SK-N-SH (cell line): Measurements from ENCODE around the gene SECTM1. TPM values are rescaled to one million over a fixed set of nuclear protein-coding genes. Genes with fewer than 3 reads are reported as not detected.

Experiments used
- CTCF ChIA-PET: fragments of 300-600, 350-600 bp; formaldehyde crosslinking; extraction: SDS; loops from one replicate; lab custom pipeline; 2021; lab: Yijun Ruan, JAX
- POLR2A ChIA-PET: fragments of 350-600 bp; sonication (Branson Sonifier 250); formaldehyde crosslinking; extraction: SDS; loops from one replicate; lab custom pipeline; 2020; ENCODE audit warnings: antibody characterized with exemption, inconsistent platforms; lab: Yijun Ruan, JAX
- DNase-seq: peaks from one replicate; pipeline ENCODE4 v3.0.0; 2012
- H2AFZ ChIP-seq: fragments of 200-600 bp; sonication (generic); 2 replicates; pipeline ENCODE4 v1.8.1; 2016; ENCODE audit warnings: antibody characterized with exemption, mild to moderate bottlenecking, low read depth
- H3F3A ChIP-seq: fragments of 200-600 bp; sonication (generic); replicated peaks from 2 replicates; pipeline ENCODE3; 2016; ENCODE audit warnings: antibody characterized with exemption, mild to moderate bottlenecking; ENCODE audit not compliant: insufficient read depth
- H3K27ac ChIP-seq, 2 experiments: fragments of 200-500 bp in 1 of 2; fragments of 200-600 bp in 1 of 2; sonication (Bioruptor generic) in 1 of 2; sonication (generic), shearing (Covaris generic) in 1 of 2; 2 replicates each; pipeline versions ENCODE4 v1.5.1 to v1.6.1; 2014 to 2016; ENCODE audit warnings: low read depth in 2 of 2, inconsistent platforms in 1 of 2, low read length in 1 of 2, mild to moderate bottlenecking in 1 of 2, mixed read lengths in 1 of 2
- H3K27me3 ChIP-seq: fragments of 200-600 bp; sonication (generic), shearing (Covaris generic); 2 replicates; pipeline ENCODE4 v1.6.1; 2016; ENCODE audit warnings: mixed run types; ENCODE audit not compliant: insufficient read depth
- H3K36me3 ChIP-seq, 2 experiments: fragments of 200-500 bp in 1 of 2; fragments of 200-600 bp in 1 of 2; sonication (Bioruptor generic) in 1 of 2; sonication (generic) in 1 of 2; replicated peaks in 1 of 2; 2 replicates each; pipeline versions ENCODE3 to v1.5.1; 2014 to 2016; ENCODE audit warnings: low read length in 1 of 2, mild to moderate bottlenecking in 1 of 2; ENCODE audit not compliant: insufficient read depth in 2 of 2, control insufficient read depth in 1 of 2
- H3K4me1 ChIP-seq, 2 experiments: fragments of 200-500 bp in 1 of 2; fragments of 200-600 bp in 1 of 2; sonication (Bioruptor generic) in 1 of 2; sonication (generic), shearing (Covaris generic) in 1 of 2; 2 replicates each; pipeline versions ENCODE4 v1.5.1 to v1.6.1; 2014 to 2016; ENCODE audit warnings: low read depth in 1 of 2, low read length in 1 of 2, mixed run types in 1 of 2; ENCODE audit not compliant: insufficient read depth in 2 of 2, control insufficient read depth in 1 of 2
- H3K4me2 ChIP-seq: fragments of 200-600 bp; sonication (generic), shearing (Covaris generic); 2 replicates; pipeline ENCODE4 v1.6.1; 2017; ENCODE audit warnings: mixed run types
- H3K4me3 ChIP-seq, 2 experiments: fragments of 200-500 bp in 1 of 2; fragments of 200-600 bp in 1 of 2; sonication (Bioruptor generic) in 1 of 2; sonication (generic), shearing (Covaris generic) in 1 of 2; 2 replicates each; pipeline versions ENCODE4 v1.5.1 to v1.8.1; 2014 to 2016; ENCODE audit warnings: low read depth in 2 of 2, inconsistent platforms in 1 of 2, low read length in 1 of 2, mild to moderate bottlenecking in 1 of 2, mixed read lengths in 1 of 2, moderate library complexity in 1 of 2
- H3K79me2 ChIP-seq: fragments of 200-600 bp; sonication (generic); 2 replicates; pipeline ENCODE4 v1.8.1; 2017; ENCODE audit warnings: mild to moderate bottlenecking; ENCODE audit not compliant: insufficient read depth
- H3K9ac ChIP-seq: fragments of 200-600 bp; sonication (generic); 2 replicates; pipeline ENCODE4 v1.6.1; 2017; ENCODE audit warnings: mixed run types
- H3K9me2 ChIP-seq: fragments of 200-600 bp; sonication (generic); 2 replicates; pipeline ENCODE4 v1.6.1; 2017; ENCODE audit warnings: mixed run types
- H3K9me3 ChIP-seq: fragments of 200-600 bp; sonication (generic); 2 replicates; pipeline ENCODE4 v1.6.1; 2017; ENCODE audit warnings: mixed run types, mild to moderate bottlenecking, moderate library complexity
- H4K20me1 ChIP-seq: fragments of 200-600 bp; sonication (generic); 2 replicates; pipeline ENCODE4 v1.6.1; 2017; ENCODE audit warnings: mild to moderate bottlenecking, mixed run types; ENCODE audit not compliant: insufficient read depth
- CHD2 ChIP-seq: fragments of 150-350 bp; IDR thresholded peaks from 2 replicates; pipeline ENCODE4 v1.6.1; 2018; ENCODE audit warnings: low read length; ENCODE audit not compliant: partially characterized antibody
- CTCF ChIP-seq: fragments of 200-600 bp; sonication (generic); IDR thresholded peaks from 2 replicates; pipeline ENCODE4 v1.6.1; 2017; ENCODE audit warnings: antibody characterized with exemption, mild to moderate bottlenecking, moderate library complexity
- ELF1 ChIP-seq: IDR thresholded peaks from 2 replicates; pipeline ENCODE4 v1.4.0; 2012
- FOSL2 ChIP-seq: IDR thresholded peaks from 2 replicates; pipeline ENCODE4 v1.4.0; 2012; ENCODE audit warnings: low read depth, mild to moderate bottlenecking, moderate library complexity, borderline replicate concordance
- FOXM1 ChIP-seq: IDR thresholded peaks from 2 replicates; pipeline ENCODE4 v1.4.0; 2012; ENCODE audit warnings: low read depth, mild to moderate bottlenecking
- IRF3 ChIP-seq: fragments of 150-350 bp; IDR thresholded peaks from 2 replicates; pipeline ENCODE4 v1.6.1; 2016; ENCODE audit warnings: mild to moderate bottlenecking, low read depth, low read length
- MAX ChIP-seq: IDR thresholded peaks from 2 replicates; pipeline ENCODE4 v1.4.0; 2012; ENCODE audit warnings: low read depth
- NFIC ChIP-seq: IDR thresholded peaks from 2 replicates; pipeline ENCODE4 v1.4.0; 2012; ENCODE audit warnings: borderline replicate concordance
- NRF1 ChIP-seq: IDR thresholded peaks from 2 replicates; pipeline ENCODE4 v1.6.1; 2012; ENCODE audit warnings: low read depth, mild to moderate bottlenecking, low read length
- PBX3 ChIP-seq: IDR thresholded peaks from 2 replicates; pipeline ENCODE4; 2012
- RAD21 ChIP-seq: IDR thresholded peaks from 2 replicates; pipeline ENCODE4 v1.6.1; 2012; ENCODE audit warnings: mild to moderate bottlenecking, low read length
- RFX5 ChIP-seq: IDR thresholded peaks from 2 replicates; pipeline ENCODE4 v1.6.1; 2012; ENCODE audit warnings: mild to moderate bottlenecking, improper control_type of control experiment, low read length
- RXRA ChIP-seq: IDR thresholded peaks from 2 replicates; pipeline ENCODE4 v1.4.0; 2012; ENCODE audit warnings: low read depth, mild to moderate bottlenecking, borderline replicate concordance
- SIN3A ChIP-seq: IDR thresholded peaks from 2 replicates; pipeline ENCODE4 v1.6.1; 2012; ENCODE audit warnings: low read depth, mild to moderate bottlenecking, low read length, moderate library complexity, borderline replicate concordance
- SMC3 ChIP-seq: IDR thresholded peaks from 2 replicates; pipeline ENCODE4 v1.6.1; 2012; ENCODE audit warnings: low read depth, low read length, improper control_type of control experiment
- TCF12 ChIP-seq: IDR thresholded peaks from 2 replicates; pipeline ENCODE4 v1.4.0; 2012
- TEAD4 ChIP-seq: IDR thresholded peaks from 2 replicates; pipeline ENCODE4 v1.4.0; 2012; ENCODE audit warnings: mild to moderate bottlenecking, borderline replicate concordance; ENCODE audit not compliant: insufficient read depth
- USF2 ChIP-seq: fragments of 150-350 bp; IDR thresholded peaks from 2 replicates; pipeline ENCODE4 v1.6.1; 2017; ENCODE audit warnings: antibody characterized with exemption, low read length, low read depth, borderline replicate concordance
- YY1 ChIP-seq: IDR thresholded peaks from 2 replicates; pipeline ENCODE4 v1.4.0; 2012; ENCODE audit warnings: low read depth, mild to moderate bottlenecking
- ZBTB33 ChIP-seq: IDR thresholded peaks from 2 replicates; pipeline ENCODE4 v1.4.0; 2012; ENCODE audit warnings: low read depth, borderline replicate concordance
- WGBS: methylation state at CpG from one replicate; pipeline ENCODE4 v1.1.6; 2017; ENCODE audit warnings: low lambda C conversion rate; 5-methylcytosine and 5-hydroxymethylcytosine counted together
- polyA plus RNA-seq, 3 experiments: library from polyadenylated mRNA; depleted of rRNA; stranded (reverse); fragments of >200 nt; gene quantifications; 2 replicates each; pipeline ENCODE4 v1.2.3, GENCODE V29; 2012

SECTM1 gene
- polyA plus RNA-seq, 1 of the 3 experiments (the other 2 are of a cell fraction) = 3.8 TPM

GRCh38 chr17:82351713-82352488 is 18.3 kb upstream of the SECTM1 start (continued):
- TF ChIP-seq YY1 (no peak), CTCF (peak; percentile 99), SMC3 (peak; percentile 99), NRF1 (peak; percentile 42; the same call in 1 of the 2 replicates), RAD21 (peak; percentile 99), PBX3 (no peak)
- TF ChIP-seq, all 33 proteins: peak for 10

- Histone ChIP-seq H3K4me3 (no peak overlapping the region), H3K9me2 (no peaks in the 10 kb centered on the region), H3K27me3 (no peaks in the 10 kb centered on the region; the same call in 1 of the 2 replicates), H2AFZ (no peak overlapping the region), H3K27ac (no peak overlapping the region), H3K4me1 (peaks cover 0 to 10% of the 10 kb centered on the region in 2 experiments; a peak in 1 of 4 replicates), H3K36me3 (no peaks in the 10 kb centered on the region), H3K9me3 (no peaks in the 10 kb centered on the region), H3K9ac (no peak overlapping the region), H3F3A (no peaks in the 10 kb centered on the region), H3K79me2 (no peaks in the 10 kb centered on the region), H3K4me2 (no peak overlapping the region), H4K20me1 (no peaks in the 10 kb centered on the region)
- DNase-seq = no peak
- POLR2A ChIA-PET = no interaction called here
- WGBS = 66% methylated on average over 21 of the region's 21 CpGs
- CTCF ChIA-PET = interaction anchor here (0.6 to 5.8 kb wide), 31 partner anchors 9 to 230 kb away, joined by 3 to 124 read pairs (median 4); partner anchors contain the start of genes HEXD, OGFOD3, SECTM1 and UTS2R
- TF ChIP-seq SIN3A (no peak), ZBTB33 (no peak), SMC3 (no peak), USF2 (no peak), RAD21 (no peak), ELF1 (no peak), FOSL2 (no peak), NFIC (no peak), FOXM1 (no peak), TCF12 (no peak), RXRA (no peak), CHD2 (no peak), MAX (no peak), RFX5 (no peak), TEAD4 (no peak), IRF3 (no peak)
Observed at GRCh38 chr17:82351254-82351712, 17.7 kb upstream of the SECTM1 start.
